Activated CD4-positive, alpha-beta T cell treated with anti-CD3 and anti-CD28 coated beads, Interleukin-2, amount 50 U/mL, for 4 hours (primary cell): ENCODE results near the gene WDR62.
"Not testable (repeated sequence)": the region's sequence is repeated elsewhere in the genome, so short reads cannot be mapped to it uniquely, and the experiment has no call there.

Experiments
- DNase-seq, 2 experiments: peaks; one replicate each; pipeline ENCODE4 v3.0.0-alpha.2; 2020

Gene WDR62

GRCh38 chr19:36040495-36040894, 14.2 kb upstream of the WDR62 start:
- no peak for DNase-seq

GRCh38 chr19:36041092-36041491, 13.6 kb upstream of the WDR62 start:
- DNase-seq = not testable (repeated sequence)

GRCh38 chr19:36041831-36042230, 12.9 kb upstream of the WDR62 start:
- no peak for DNase-seq

GRCh38 chr19:36043952-36044351, 10.7 kb upstream of the WDR62 start:
- DNase-seq = no peak

GRCh38 chr19:36046443-36047050, 8.2 kb upstream of the WDR62 start:
- no peak for DNase-seq

- DNase-seq = no peak
Observed at GRCh38 chr19:36047835-36048234, 6.9 kb upstream of the WDR62 start.

DNA sequence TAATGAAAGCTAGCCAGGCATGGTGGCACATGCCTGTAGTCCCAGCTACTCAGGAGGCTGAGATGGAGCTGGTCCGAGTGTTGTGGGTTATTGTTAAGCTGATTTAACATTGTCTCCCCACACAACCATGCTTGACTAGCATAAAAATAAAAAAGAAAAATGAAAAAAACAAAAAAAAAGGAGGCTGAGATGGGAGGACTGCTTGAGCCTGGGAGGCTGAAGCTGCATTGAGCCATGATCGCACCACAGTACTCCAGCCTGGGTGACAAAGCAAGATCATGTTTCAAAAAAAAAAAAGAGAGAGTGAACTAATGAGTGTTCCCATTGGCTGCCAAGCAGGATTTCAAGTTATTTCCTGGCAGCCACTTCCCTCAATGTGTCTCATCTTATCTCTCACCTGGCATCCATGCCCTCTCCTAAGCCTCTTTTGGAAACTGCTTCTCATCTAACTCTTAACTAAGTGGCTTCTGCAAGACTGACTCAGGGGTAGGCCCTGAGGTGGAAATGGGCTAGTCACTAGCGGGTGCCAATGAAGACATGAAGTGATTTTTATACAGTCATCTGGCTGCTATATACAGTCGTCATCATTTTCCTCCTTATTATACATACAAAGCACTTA, 5.5 kb upstream of the WDR62 start:
- DNase-seq = no peak

GRCh38 chr19:36051236-36051635, 3.5 kb upstream of the WDR62 start:
- DNase-seq = no peak

- DNase-seq = no peak
Observed at GRCh38 chr19:36051637-36052036, 3.1 kb upstream of the WDR62 start.

DNA sequence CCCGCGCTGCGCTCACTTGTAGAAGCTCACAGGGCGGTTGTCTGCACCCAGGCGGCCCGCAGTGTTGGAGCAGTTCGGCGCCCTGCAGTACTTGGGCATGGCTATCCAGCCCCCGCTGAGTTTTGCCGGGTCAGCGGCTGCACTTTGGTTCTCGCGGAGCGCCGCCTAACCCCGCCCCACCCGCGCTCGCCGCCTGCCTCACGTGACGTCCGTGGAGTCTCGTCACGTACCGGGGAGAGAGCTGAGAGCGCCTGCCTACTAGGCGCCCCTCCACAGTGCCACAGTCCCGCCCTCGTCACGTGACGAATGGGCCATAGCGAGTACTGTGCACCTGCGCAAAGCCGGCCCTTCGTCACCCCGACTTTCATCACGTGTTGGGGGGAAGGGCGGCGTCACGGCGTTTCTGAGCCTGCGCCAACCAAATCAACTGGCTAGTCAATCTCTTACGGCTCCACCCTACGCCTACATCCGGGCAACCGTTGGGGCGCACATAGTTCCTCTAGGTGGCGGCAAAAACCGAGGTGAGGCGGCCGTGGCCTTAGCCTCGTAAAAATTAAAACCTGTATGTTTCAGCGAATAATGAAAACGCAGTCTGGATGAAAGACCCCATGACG, 471 bp upstream of the WDR62 start, which contains the start of gene THAP8:
Gene THAP8, minus strand, starts transcription at position 167 of the 614 bp plus-strand sequence. Its CDS starts 68 bp downstream, at position 99.
- peak; percentile 100 for DNase-seq

GRCh38 chr19:36058481-36059179, 3.9 kb downstream of the WDR62 start:
- no peak for DNase-seq

DNA sequence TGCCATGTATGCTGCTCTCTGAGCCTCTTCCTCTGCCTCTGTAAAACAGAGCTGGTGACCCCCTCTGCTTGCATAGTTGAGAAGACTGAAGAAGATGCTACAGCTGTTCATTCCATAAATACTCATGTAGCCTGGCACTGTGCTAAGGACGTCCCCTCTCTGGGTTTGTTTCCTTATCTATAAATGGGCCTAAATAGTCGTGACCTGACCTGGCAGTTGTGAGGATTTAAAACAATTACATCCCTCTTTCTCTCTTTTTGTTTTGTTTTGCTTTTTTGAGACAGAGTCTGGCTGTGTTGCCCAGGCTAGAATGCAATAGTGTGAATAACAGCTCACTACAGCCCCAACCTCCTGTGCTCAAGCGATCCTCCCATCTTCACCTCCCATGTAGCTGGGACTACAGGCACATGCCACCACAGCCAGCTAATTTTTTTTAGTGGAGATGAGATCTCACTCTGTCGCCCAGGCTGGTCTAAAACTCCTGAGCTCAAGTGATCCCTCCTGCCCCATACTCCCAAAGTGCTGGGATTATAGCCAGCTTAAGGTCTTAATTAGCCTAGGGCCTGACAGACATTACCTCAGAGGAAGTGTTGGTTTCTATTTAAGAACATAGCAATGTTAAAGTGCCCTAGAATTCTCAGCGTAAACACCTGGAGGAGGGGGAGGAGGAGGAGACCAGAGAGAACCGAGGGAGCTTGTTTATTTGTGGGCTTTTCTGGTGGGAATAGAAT, 4.6 kb downstream of the WDR62 start:
- DNase-seq = no peak

GRCh38 chr19:36060430-36060829, 5.7 kb downstream of the WDR62 start:
- no peak for DNase-seq

GRCh38 chr19:36061367-36061766, 6.7 kb downstream of the WDR62 start:
- DNase-seq = no peak

- no peak for DNase-seq
Observed at GRCh38 chr19:36064826-36065225, 10.1 kb downstream of the WDR62 start.

GRCh38 chr19:36067681-36068080, 13.0 kb downstream of the WDR62 start:
- no peak for DNase-seq

- not testable (repeated sequence) for DNase-seq
Observed at GRCh38 chr19:36068810-36069499, 14.3 kb downstream of the WDR62 start.

DNA sequence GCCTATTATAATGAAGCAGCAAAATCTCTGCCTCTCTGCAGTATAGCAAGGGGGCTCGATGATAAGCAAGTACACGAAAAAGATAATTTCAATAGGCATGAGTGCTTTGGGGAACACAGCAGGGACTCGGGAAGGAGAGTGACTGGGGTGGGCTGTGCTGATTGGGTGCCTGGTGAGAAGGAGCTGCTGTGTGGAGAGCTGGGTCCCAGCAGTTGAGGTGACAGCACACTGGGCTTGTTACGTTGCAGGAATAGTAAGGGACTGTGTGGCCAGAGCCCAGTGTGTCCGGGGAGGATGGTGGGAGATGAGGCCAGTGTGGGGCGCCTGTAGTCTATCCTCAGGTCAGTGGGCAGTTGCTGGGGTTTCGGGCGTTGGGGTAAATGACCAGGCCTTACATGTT, 17.4 kb downstream of the WDR62 start:
- DNase-seq = no peak

DNA sequence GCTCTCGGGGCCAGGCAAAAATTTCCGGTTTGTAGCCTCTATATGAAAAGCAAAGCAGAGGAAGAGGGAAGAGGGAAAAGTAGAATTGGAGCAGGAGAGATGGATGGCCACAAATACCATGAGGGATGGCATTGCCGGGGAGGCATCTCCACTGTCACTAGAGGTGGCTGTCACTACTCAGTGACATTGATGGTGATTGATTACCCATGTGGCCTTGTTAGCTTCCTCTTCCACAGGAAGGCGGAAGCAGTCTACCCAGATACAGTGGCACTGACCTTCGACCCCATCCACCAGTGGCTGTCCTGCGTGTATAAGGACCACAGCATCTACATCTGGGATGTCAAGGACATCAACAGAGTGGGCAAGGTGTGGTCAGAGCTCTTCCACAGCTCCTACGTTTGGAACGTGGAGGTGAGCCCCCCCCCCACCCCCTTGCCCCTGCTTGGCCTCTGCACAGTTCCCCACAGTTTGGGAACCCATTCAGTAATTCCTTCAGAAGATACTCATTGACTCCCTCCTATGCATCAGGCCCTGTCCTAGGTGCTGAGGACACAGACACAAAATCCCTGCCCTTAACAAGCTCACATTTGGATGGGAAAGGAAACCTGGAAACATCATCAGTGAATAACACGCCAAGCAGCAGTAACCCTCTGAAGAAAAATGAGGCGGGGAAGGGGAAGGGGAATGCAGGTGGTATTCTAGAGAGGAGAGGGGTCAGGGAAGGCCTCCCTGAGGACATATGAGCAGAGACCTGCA, 18.6 kb downstream of the WDR62 start:
- no peak for DNase-seq

- no peak for DNase-seq
Observed at GRCh38 chr19:36079389-36079945, 24.8 kb downstream of the WDR62 start.

DNA sequence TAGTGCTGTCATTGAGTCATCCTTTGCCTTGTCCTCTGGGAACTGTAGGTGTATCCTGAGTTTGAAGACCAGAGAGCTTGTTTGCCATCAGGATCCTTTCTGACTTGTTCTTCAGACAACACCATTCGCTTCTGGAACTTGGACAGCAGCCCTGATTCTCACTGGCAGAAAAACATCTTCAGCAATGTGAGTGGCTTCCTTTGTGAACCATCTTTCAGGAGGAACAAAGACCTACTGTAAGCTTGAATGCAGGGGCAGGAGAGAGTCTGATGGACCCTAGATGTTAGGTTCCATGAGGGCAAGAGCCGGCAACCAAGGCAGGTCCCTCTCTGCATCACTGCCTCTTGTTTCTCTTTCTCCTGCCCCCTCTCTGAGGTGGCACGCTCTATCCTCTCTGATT, 26.7 kb downstream of the WDR62 start:
- DNase-seq = no peak
